Neural progenitor cell (in vitro differentiated cells): ENCODE results near the gene FFAR1.

Experiments used
- CTCF ChIP-seq: fragments of 200-600 bp; sonication (generic); IDR thresholded peaks from 2 replicates; pipeline ENCODE4 v1.5.1; 2017; ENCODE audit warnings: antibody characterized with exemption, mild to moderate bottlenecking
- EZH2 ChIP-seq: fragments of 200-600 bp; sonication (generic); IDR thresholded peaks from 2 replicates; pipeline ENCODE4 v1.6.1; 2017; ENCODE audit warnings: antibody characterized with exemption, mild to moderate bottlenecking, moderate library complexity
- EZH2phosphoT487 ChIP-seq: fragments of 200-600 bp; sonication (generic); IDR thresholded peaks from 2 replicates; pipeline ENCODE4 v1.6.1; 2017; ENCODE audit warnings: antibody characterized with exemption

- TF ChIP-seq CTCF (no peak), EZH2phosphoT487 (no peak), EZH2 (no peak)
Observed at GRCh38 chr19:35318679-35319448, 28.8 kb upstream of the FFAR1 start.
